Activated T-cell treated with anti-CD3 and anti-CD28 coated beads for 48 hours (primary cell): ENCODE data around the gene PLXNA3.

Source experiments
- DNase-seq: peaks from one replicate; pipeline ENCODE4 v3.0.0-alpha.2; 2020; ENCODE audit warnings: low read depth

PLXNA3 gene

DNA sequence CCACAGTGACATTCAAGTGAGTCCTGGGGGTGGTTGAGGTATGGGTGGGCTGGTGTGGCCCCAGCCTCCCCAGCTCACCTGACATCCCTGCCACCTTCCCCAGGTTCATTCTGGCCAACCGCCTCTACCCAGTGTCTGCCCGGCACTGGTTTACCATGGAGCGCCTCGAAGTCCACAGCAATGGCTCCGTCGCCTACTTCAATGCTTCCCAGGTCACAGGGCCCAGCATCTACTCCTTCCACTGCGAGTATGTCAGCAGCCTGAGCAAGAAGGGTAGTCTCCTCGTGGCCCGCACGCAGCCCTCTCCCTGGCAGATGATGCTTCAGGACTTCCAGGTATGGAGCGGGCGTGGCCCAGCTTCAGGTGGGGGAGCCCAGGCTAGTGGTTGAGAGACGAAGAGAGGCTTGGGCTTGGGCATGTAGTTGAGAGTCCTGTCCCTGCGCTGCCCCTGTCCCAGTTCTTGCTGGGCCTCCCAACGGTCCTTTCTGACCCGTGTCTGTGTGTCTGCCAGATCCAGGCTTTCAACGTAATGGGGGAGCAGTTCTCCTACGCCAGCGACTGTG is 22.8 kb upstream of the PLXNA3 start:
- DNase-seq, result no peak

DNA sequence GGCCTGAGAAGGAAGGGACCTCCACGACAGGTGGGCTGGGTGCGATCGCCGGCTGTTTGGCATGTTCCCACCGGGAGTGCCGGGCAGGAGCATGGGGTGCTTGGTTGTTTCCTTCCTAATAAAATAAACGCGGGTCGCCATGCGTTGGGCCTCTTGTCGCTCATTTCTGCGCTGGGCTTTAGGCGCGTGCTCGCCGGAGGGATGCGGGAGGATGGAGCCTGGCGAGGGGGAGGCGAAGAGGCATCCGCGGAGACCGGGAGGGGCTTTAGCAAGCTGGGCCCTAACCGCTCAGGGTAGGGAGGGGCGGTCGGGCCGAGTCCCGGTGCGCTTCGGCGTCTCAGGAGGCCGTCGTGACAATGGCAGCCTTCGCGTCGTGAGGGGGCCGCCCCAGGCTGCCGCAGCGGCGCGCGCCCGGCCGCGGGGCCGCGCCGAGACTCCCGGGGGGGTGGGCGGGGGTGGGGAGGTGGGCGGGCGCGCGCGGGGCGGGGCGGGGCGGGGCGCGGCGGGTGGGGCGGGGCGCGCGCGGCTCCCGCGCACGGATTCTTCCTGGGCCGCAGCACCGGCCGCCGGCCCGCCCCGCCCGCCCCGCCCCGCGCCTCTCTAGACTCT is 21.6 kb upstream of the PLXNA3 start:
- DNase-seq, result peak; percentile 50

GRCh38 chrX:154436983-154437752 is 20.9 kb upstream of the PLXNA3 start, which contains the start of gene GDI1:
TSS of gene GDI1 (plus strand) at chrX:154437154. CDS start at chrX:154437255, 101 bp downstream.
- peak; percentile 43 for DNase-seq

DNA sequence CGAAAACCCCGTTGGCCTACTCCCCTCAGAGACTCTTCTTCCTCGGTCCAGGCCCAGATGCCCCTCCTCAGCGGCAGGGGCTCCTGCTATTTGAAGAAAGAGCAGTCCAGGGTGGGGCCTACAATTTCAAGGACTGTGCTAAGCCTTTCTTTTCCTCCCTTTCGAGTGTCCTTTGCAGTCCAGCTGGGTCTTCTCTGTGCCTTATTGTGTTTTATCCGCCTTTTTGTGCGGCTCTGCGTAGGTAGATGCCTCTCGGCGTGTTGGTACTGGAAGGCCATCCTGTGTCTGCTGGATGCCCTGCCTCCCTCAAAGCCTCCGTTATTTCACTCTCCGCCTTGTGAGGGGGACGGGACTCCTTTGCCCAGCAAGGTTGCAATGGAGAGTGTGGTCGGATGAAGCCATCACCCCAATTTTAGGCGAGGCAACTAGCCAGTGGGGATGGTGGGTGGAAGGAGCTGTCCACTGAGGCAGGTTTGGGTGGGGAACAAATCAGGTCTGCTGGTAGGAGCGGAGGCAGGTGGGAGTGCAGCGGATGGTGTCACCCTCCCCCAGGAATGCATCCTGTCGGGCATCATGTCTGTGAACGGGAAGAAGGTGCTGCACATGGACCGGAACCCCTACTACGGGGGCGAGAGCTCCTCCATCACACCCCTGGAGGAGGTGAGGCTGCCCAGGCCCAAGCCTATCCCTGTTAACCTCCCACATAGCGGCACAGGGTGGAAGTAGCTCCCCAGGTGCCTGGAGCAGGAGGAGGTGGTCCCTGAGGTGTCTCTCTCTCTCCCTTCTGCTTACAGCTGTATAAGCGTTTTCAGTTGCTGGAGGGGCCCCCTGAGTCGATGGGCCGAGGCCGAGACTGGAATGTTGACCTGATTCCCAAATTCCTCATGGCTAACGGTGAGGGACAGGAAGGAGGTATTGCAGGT is 19.8 kb upstream of the PLXNA3 start:
- DNase-seq, result no peak

- no peak for DNase-seq
Measured at GRCh38 chrX:154439841-154440240, 18.2 kb upstream of the PLXNA3 start.

- DNase-seq, result no peak
Measured at GRCh38 chrX:154440623-154441357, 17.3 kb upstream of the PLXNA3 start.

DNA sequence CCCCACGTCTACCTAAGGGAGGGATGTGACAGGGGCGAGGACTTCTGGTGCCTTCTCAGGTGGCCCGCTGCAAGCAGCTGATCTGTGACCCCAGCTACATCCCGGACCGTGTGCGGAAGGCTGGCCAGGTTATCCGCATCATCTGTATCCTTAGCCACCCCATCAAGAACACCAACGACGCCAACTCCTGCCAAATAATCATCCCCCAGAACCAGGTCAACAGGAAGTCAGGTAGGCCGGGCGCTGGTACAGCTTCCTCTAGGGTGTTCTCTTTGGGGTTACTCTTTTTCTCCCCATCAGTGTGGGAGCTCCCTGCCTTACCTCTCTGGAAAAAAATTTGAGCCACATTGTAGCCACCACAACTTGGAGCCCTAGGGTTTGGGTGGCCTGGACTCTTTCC is 16.5 kb upstream of the PLXNA3 start:
- no peak for DNase-seq

GRCh38 chrX:154441984-154442707 is 15.9 kb upstream of the PLXNA3 start:
- DNase-seq, result no peak

DNA sequence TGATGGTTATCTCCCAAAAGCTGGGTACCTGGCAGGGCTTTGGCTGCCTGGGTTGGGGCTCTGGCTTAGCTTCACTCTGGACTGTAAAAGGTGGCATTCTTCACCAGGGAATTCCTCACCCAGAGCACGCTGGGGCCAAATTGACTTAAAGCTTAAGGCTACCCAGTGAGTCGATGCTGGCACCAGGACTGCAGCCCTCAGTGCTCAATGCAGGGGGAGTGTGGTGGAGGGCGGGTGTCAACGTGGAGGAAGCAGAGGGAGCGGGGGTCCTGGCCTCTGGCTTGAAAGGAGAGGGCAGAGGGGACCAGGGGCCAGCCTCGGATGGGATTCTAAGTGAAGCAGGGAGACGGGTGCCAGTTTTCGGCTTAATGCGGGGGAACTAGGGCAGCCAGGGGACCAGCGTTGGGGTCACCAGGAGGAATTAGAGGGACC is 14.6 kb upstream of the PLXNA3 start:
- DNase-seq, result no peak

DNA sequence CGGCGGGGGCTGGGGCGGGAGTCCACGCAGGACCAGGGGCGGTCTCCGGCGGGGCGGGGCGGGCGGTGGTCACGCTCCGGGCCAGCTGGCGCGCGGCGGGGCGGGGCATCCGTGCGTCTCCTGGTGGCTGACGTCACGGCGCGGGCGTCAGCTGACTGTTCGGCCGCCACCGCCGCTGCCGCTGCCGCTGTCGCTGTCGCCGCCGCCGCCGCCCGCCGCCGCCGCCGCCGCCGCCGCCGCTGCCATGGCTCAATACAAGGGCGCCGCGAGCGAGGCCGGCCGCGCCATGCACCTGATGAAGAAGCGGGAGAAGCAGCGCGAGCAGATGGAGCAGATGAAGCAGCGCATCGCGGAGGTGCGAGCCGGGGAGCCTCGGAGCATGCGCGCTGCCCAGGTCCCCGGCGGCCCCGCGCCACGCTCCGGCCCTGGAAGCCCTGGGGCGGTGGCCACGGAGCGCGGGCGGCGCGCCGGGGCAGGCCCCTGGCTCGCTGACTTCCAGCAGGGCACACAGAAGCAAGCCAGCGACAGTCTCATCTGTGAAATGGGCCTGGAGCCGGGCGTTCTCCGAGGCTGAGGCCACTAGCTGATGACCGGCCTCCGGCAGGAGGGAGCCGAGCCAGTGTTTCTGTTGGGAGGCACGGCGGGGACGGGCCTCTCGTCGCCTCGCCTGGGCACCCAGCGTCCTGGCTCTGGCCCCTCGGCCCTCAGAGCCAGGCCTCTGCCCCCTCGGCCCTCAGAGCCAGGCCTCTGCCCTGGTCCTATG is 13.9 kb upstream of the PLXNA3 start, which contains the start of gene FAM50A:
Gene FAM50A (plus strand): TSS at position 150 of the 763 bp plus-strand sequence. CDS start 95 bp downstream, at position 245.
- peak; percentile 69 for DNase-seq

- DNase-seq, result no peak
Measured at GRCh38 chrX:154444755-154445246, 13.3 kb upstream of the PLXNA3 start.

- no peak for DNase-seq
Measured at GRCh38 chrX:154445776-154446175, 12.3 kb upstream of the PLXNA3 start.

DNA sequence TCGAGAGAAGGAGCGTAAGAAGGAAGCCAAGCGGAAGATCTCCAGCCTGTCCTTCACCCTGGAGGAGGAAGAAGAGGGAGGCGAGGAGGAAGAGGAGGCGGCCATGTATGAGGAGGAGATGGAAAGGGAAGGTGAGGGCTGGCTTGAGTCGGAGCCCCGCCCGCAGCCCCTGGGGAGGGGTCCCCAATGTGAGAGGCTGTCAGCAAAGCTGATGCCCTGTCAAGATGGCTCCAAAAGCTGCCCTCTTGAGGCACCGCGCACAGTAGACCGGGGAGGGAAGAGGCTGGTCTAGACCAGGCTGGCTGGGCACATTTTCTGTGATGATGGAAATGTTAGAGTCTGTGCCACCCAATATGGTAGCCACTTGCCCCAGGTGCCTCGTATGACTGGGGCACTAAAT is 11.7 kb upstream of the PLXNA3 start:
- DNase-seq, result no peak

GRCh38 chrX:154448484-154448883 is 9.6 kb upstream of the PLXNA3 start:
- DNase-seq, result no peak

GRCh38 chrX:154449618-154450017 is 8.5 kb upstream of the PLXNA3 start:
- no peak for DNase-seq

DNA sequence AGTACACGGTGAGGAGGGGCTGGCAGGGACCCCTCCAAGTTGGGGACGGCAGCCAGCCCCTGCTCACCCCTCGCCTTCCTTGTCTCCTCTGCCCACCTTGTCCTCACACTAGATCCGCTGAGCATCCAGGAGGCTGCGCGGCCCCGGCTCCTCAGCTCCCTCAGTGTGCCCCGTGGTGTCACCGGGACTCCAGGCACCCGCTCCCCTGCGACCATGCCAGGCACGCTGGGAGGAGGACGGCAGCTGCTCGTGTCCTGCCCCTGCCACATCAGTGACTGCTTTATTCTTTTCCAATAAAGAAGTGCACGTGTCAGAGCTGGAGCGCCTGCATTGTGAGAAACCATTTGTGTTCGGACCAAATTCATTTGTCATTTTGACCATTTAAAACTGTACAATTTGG is 7.8 kb upstream of the PLXNA3 start:
- DNase-seq, result no peak

DNA sequence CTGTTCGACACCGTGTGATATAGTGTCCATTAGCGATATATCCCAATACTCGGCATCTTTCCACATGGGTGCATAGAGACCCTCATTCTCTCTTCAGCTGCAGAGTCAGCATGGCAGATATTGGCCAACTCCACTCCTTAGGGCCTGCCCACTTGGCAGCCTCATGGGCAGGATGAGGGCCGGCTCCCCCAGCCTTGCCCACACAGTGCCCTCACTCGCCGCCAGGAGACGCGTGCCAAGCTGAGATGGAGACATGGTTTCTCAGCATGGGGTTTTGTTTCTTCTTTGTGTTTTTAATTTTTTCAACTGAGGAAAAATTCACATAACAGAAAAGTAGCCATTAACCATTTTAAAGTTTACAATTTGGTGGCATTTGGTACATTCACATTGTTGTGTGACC is 5.3 kb upstream of the PLXNA3 start:
- no peak for DNase-seq

GRCh38 chrX:154457491-154458115 is 478 bp upstream of the PLXNA3 start:
- peak; percentile 49 for DNase-seq
